Activated CD4-positive, CD25-positive, alpha-beta regulatory T cell treated with anti-CD3 and anti-CD28 coated beads, Interleukin-2, amount 50 U/mL, for 24 hours (primary cell): Measurements from ENCODE around the gene BTBD16.

Experiments
- ATAC-seq, 2 donors: fragments of 150-1000 bp; cut with Tn5 transposase; one replicate each; pipeline ENCODE4 v1.10.0; 2021; ENCODE audit warnings: mild to moderate bottlenecking in 1 of 2, moderate library complexity in 1 of 2

BTBD16 gene

DNA sequence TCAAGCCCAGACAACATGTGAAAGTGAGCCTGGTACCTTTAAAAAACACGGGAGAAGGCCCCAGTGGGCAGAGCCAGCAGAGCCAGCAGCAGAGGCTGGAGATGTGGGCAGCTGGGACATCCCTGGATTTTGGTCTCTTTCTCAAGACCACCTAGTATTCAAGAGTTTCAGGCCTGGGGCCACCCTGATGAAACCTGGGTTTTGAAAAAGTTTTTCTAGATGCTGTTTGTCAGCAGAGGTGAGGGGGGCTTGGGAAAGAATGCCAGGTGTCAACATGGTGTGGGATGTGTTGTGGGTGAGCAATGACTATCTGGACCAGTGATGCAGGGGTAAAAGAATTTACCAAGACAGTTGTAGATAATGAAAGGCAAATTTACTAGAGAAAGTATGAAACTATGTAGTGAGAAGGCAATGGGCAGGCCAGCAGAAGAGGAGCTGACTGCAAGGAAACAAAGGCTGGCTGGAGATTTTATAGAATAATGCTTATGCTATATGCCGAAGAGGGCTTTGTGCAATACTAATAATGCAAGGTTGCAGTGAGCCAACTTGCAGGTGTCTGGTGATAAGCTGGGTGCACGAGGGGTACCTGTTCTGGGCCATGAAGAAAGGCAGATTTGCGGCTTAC is 75.3 kb downstream of the BTBD16 start:
- no peak for ATAC-seq

DNA sequence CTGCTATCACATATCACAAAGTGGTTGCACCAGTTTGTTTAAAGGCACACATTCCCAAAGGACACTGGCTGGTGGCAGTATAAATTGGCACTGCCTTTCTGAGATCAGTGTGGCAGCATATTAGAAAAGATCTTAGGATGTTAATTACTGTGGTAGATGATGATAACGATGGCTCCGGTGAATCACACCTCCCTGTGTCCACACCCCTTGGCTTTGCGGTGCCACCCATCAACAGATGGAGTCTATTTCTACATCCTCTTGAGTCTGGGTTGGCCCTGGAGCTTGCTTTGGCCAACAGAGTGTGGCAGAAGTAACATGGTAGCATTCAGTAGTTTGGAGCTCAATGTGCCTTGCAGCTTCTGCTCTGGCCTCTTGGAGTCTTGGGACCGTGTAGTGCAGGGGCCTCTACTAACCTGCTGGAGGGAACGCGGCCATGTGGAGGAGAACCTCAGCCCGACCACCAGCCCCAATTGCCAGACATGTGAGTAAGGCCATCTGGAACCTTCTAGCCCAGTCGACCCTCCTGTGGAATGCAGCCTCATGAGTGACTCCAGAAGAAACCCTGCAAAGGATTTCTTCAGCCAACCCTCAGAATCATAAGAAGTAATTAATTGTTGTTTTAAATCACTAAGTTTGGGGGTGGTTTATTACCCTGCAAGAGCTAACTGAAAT is 76.2 kb downstream of the BTBD16 start:
- ATAC-seq, result no peak

DNA sequence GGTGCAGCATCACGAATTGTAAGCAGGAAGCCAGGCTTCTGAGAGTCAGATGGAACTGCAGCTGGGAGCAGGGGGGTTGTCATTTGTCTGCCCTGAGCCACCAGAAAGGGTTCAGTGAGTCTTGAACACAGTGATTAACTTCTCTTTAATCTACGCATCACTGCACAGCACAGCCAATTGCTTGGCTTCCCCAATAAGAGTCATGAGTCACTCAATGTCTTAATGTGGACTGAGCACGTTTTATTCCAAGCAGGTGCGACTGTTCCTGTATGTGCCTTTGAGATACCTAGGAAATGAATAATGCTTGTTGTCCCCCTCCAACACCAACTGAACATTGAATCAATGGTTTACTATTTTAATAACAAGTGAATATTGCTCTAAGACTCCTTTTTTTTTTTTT is 77.4 kb downstream of the BTBD16 start:
- ATAC-seq, result no peak

DNA sequence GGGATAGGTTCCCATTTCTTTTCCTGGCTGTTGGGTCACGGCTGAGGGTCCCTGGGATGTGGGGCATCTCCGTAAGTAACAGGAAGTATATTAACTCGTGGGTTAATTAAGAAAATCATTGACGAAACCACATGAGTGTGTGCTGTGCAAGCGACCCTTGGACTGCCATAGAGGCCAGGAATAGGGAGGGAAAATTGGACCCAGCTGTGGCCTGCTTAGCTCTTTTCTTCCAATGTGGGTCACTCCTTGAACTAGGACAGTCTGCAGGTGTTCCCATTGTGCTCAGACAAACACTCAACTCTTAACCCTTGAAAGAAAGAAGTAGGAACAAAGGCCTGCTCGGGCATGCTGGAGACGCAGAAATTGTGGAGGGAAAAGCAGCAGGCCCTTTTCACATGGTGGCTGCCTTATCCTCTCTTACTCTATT is 77.9 kb downstream of the BTBD16 start:
- ATAC-seq, result no peak

DNA sequence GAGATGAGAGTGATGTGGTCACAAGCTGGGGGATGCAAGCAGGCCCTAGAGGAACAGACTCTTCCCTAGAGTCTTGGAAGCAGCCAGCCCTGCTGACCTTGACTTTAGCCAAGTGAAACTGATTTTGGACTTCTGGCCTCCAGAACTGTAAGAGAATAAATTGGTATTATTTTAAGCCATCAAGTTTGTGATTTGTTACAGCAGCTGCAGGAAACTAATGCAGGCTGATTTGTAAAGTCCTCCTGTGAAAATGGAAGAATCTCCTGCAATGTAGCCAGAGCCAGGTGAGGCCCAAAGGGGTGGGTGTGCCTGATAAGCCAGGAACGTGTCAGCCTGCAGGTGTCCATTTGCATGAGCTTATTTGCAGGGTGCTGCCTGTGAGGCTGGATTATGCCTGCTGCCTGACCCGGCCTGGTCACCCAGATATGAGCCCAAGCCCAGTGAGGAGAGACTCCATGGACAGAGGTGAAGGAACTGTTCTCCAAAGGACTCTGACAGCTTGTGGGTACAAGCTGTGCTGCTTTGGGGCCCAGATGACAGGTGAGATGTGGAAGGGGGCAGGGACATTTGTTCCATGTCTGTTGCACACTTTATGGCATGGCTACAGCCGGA is 78.8 kb downstream of the BTBD16 start:
- ATAC-seq, result no peak

GRCh38 chr10:122350893-122351292 is 79.8 kb downstream of the BTBD16 start:
- ATAC-seq, result no peak

DNA sequence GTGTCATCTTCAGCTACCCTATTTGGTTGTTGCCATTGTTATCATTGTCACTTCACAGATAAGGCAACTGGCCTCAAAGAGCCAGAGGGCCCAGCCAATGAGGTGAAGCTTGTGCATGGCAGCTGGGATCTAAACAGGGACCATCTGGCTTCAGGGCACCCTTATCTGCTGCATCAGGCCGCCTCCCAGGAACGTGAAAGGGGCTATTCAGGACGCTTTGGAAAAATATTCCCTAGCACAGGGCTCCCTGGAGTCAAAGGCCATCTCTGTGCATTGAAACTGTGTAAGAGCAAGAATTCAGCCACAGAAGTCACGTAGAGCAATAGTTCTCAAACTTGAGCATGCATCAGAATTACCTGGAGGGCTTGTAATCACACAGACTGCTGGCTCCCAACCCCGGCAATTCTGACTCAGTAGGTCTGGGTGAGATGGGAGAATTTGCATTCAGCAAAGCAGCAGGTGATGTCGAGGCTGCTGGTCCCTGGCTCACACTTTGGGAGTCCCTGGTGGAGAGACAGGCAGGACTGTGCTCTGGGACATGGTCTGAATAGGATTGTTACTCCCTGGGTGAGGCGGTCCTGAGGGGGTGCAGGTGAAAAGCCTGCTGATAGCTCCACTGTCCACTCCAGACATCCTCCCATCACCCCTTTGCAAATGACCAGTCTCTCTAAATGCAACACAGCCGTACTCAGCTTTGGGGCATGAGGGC is 81.9 kb downstream of the BTBD16 start:
- no peak for ATAC-seq

- ATAC-seq, result no peak
Measured at GRCh38 chr10:122354383-122354782, 83.3 kb downstream of the BTBD16 start.

DNA sequence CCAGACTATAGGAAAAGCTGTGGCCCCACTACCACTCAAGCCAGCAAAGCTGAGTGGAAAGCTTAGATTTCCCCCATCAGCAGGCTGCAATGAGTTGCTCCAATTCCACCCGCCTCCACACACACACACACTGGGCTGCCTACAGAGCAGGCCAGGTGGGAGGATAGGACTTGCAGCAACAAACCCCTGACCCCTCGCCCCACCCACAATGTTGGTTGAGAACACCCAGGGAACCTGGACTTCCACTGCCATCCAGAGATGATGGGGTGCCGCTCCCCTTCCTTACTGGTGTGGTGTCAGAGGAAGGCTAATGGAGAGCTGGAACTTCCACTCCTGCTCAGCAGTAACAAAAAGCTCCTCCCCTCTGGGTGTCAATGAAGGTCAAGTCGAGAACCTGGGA is 86.6 kb downstream of the BTBD16 start:
- ATAC-seq, result no peak

DNA sequence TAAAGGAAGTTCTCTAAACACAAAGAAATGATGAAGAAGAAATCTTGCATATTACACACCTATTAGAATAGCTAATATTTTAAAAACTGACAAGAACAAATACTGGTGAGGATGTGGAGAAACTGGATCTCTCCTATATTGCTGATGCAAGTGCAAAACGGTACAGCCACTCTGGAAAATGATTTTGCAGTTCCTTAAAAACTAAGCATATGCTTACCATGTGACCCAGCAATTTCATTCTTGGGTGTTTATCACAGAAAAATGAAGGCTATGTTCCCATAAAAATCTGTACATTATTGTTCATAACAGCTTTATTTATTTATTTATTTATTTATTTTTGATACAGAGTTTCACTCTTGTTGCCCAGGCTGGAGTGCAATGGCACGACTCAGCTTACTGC is 88.5 kb downstream of the BTBD16 start:
- no peak for ATAC-seq

GRCh38 chr10:122361046-122361445 is 90.0 kb downstream of the BTBD16 start:
- no peak for ATAC-seq

- no peak for ATAC-seq
Measured at GRCh38 chr10:122362031-122362592, 91.0 kb downstream of the BTBD16 start.

- no peak for ATAC-seq
Measured at GRCh38 chr10:122362621-122363020, 91.5 kb downstream of the BTBD16 start.

GRCh38 chr10:122363311-122363710 is 92.2 kb downstream of the BTBD16 start:
- no peak for ATAC-seq

- ATAC-seq, result no peak
Measured at GRCh38 chr10:122363722-122364463, 92.8 kb downstream of the BTBD16 start.

- no peak for ATAC-seq
Measured at GRCh38 chr10:122368502-122369254, 97.6 kb downstream of the BTBD16 start.

DNA sequence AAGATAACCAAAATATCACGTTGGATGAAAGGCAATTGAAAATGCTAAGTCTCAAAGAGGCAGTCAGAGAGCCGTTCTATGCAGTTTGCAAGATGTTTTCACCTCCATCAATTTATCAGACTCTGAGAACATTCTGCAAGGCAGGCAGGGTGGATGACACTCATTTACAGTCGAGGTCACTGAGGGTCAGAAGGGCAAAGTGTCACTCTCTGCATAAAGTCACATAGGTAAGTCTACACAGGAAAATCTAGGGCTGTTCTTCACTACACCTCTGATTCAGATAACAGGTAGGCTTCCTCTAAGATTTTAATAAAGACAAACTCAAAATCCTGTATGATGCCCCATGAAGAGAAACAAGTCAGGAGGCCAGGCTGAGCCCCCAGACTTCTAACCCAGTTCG is 102.0 kb downstream of the BTBD16 start:
- no peak for ATAC-seq

GRCh38 chr10:122373721-122374120 is 102.6 kb downstream of the BTBD16 start:
- ATAC-seq, result no peak

- ATAC-seq, result peak; percentile 95 to 96
Measured at GRCh38 chr10:122374237-122374858, 103.3 kb downstream of the BTBD16 start, which contains the start of gene PLEKHA1. PLEKHA1 (plus strand) TSS chr10:122374708; CDS start chr10:122393201, 18,493 bp downstream.

DNA sequence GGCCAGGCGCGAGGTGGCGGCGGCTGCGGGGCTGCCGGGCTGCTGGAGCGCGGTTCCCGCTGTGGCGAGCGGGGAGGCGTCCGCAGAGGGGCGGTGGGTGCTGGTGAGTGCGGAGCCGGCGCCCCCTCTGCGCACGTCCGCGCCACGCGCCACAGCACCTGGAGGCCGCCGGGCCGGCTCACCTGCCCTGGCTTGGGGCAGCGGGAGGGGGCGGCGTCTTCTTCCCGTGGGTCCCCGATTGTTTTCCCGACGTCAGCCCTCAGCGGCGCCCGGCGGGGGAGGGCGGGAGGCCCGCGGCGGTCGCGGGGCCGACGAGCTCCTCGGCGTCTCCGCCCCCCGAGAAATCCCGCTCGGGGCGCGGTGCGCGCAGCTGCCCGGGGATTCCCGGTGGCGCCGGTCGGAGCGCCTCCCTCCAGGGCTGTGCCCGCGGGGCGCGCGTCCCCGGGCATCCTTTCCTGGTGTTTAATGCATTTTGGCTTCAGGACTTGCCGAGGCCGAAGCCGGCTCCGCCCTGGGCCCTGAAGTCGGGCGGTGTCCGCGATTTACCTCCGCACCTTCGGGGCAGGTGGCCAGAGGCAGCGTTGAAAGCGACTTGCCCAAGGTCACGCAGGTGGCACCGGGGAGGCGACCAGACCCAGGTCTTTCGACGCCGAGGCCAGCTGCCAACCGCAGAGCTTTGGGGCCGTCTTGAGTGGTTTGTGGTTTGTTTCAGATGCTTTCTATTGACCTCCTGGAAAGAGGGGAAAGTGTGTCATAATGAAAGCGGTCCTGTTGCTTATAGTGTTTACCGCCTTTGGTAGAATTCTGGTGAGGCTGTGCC is 104.0 kb downstream of the BTBD16 start:
- peak; percentile 17 to 41 for ATAC-seq
